Stimulated activated CD8-positive, alpha-beta memory T cell treated with anti-CD3 and anti-CD28 coated beads, Interleukin-7, amount 100 ng/mL, for 24 hours (primary cell): ENCODE data around the gene DENND1A.

ENCODE experiments used
- DNase-seq: peaks from one replicate; pipeline ENCODE4 v3.0.0-alpha.2; 2020; ENCODE audit warnings: low read depth

DENND1A gene

GRCh38 chr9:123530244-123530643 lies 399.7 kb downstream of the DENND1A start:
- no peak for DNase-seq

- no peak for DNase-seq
These were observed 401.4 kb downstream of the DENND1A start for GRCh38 chr9:123528501-123528900.

- no peak for DNase-seq
These were observed 401.9 kb downstream of the DENND1A start for GRCh38 chr9:123527981-123528380.

GRCh38 chr9:123525957-123526356 lies 404.0 kb downstream of the DENND1A start:
- DNase-seq = no peak

GRCh38 chr9:123525424-123525823 lies 404.5 kb downstream of the DENND1A start:
- no peak for DNase-seq

GRCh38 chr9:123524866-123525265 lies 405.1 kb downstream of the DENND1A start:
- no peak for DNase-seq

GRCh38 chr9:123523845-123524244 lies 406.1 kb downstream of the DENND1A start:
- DNase-seq = no peak

- DNase-seq = no peak
These were observed 406.9 kb downstream of the DENND1A start for GRCh38 chr9:123523001-123523400.

- DNase-seq = no peak
These were observed 407.7 kb downstream of the DENND1A start for GRCh38 chr9:123522251-123522650.

- no peak for DNase-seq
These were observed 411.6 kb downstream of the DENND1A start for GRCh38 chr9:123518338-123518737.

GRCh38 chr9:123517512-123517911 lies 412.4 kb downstream of the DENND1A start:
- no peak for DNase-seq

GRCh38 chr9:123514766-123515165 lies 415.2 kb downstream of the DENND1A start:
- no peak for DNase-seq

GRCh38 chr9:123513554-123513953 lies 416.4 kb downstream of the DENND1A start:
- DNase-seq = no peak

- no peak for DNase-seq
These were observed 418.3 kb downstream of the DENND1A start for GRCh38 chr9:123511326-123512277.

- DNase-seq = no peak
These were observed 420.3 kb downstream of the DENND1A start for GRCh38 chr9:123509646-123510045.

GRCh38 chr9:123508048-123508447 lies 421.9 kb downstream of the DENND1A start:
- no peak for DNase-seq

- DNase-seq = no peak
These were observed 424.4 kb downstream of the DENND1A start for GRCh38 chr9:123505496-123505895.

GRCh38 chr9:123500336-123500735 lies 429.6 kb downstream of the DENND1A start:
- no peak for DNase-seq

- no peak for DNase-seq
These were observed 432.1 kb downstream of the DENND1A start for GRCh38 chr9:123497830-123498229.

GRCh38 chr9:123495731-123496130 lies 434.2 kb downstream of the DENND1A start:
- DNase-seq = no peak

- DNase-seq = no peak
These were observed 436.3 kb downstream of the DENND1A start for GRCh38 chr9:123493627-123494026.

- no peak for DNase-seq
These were observed 439.2 kb downstream of the DENND1A start for GRCh38 chr9:123490688-123491087.

- DNase-seq = no peak
These were observed 441.1 kb downstream of the DENND1A start for GRCh38 chr9:123488722-123489321.
